ENCODE measurements around the gene UBE2S. TPM values are rescaled to one million over a fixed set of nuclear protein-coding genes. Genes with fewer than 3 reads are reported as not detected.

Gene UBE2S
- total and polyA plus RNA-seq, 10 of the 15 experiments (the other 5 are each of a cell fraction or from before 2014, with no cell fraction given), result 2.3 to 640 (median 127) TPM

GRCh38 chr19:55372316-55373081, 35.1 kb downstream of the UBE2S start (continued):
- TF ChIP-seq MTA2 (IDR thresholded peaks at IDR 0.05; ENCODE audit: low read depth) (no peak), ATF3 (IDR thresholded peaks at IDR 0.05; ENCODE audit: borderline replicate concordance, extremely low read depth, low read depth, low read length) (no peak), ZNF274 (IDR thresholded peaks at IDR 0.05; ENCODE audit: insufficient read depth, insufficient read length) (no peak), EZH2 (IDR thresholded peaks at IDR 0.05; ENCODE audit: borderline replicate concordance, control insufficient read depth, low read depth, low read length) (no peak), SMAD5 (IDR thresholded peaks at IDR 0.05; ENCODE audit: low read depth) (no peak), TCF3 (IDR thresholded peaks at IDR 0.05; ENCODE audit: borderline replicate concordance, insufficient read depth, low read depth, low read length) (no peak), ZNF24 (IDR thresholded peaks at IDR 0.05) (no peak), LARP7 (IDR thresholded peaks at IDR 0.05) (no peak), STAT3 (IDR thresholded peaks at IDR 0.05; ENCODE audit: low read depth, low read length) (no peak)

GRCh38 chr19:55370305-55370988, 37.1 kb downstream of the UBE2S start, which contains the start of gene IL11:
Gene IL11, minus strand, starts transcription at chr19:55370463. Its CDS starts 153 bp downstream, at chr19:55370310.
- H2AFZ ChIP-seq (ENCODE audit: control insufficient read depth, low read depth, low read length), result no peak within 1 kb of the TSS
- H3K27me3 ChIP-seq (replicated peaks in 1 of 2; ENCODE audit: control insufficient read depth in 2 of 2, insufficient read depth in 2 of 2, low read length in 1 of 2), result peaks cover 3 to 10% of the 10 kb centered on the region in 2 experiments
- no peak within 1 kb of the TSS for H3K9ac ChIP-seq (ENCODE audit: control insufficient read depth, insufficient read depth, low read length)
- DNase-seq (ENCODE audit: low read depth, low spot score) (no peak), ATAC-seq (no peak), FAIRE-seq (no peak)
- no peaks in the 10 kb centered on the region for H3K36me3 ChIP-seq (ENCODE audit: control insufficient read depth in 2 of 2, insufficient read depth in 2 of 2, low read length in 1 of 2)
- SMC1A ChIA-PET (ENCODE audit: uncharacterized antibody, unreplicated experiment), result no interaction called here
- H3K4me1 ChIP-seq (ENCODE audit: control insufficient read depth, insufficient read depth, low read length), result no peaks in the 10 kb centered on the region
- WGBS (ENCODE audit: insufficient coverage, insufficient replicate concordance, low lambda C conversion rate, missing lambda C conversion rate), result 27% methylated on average over 25 of the region's 32 CpGs
- intact Hi-C loops (cut with micrococcal nuclease; ENCODE audit: unreplicated experiment), result no loop called here
- in situ Hi-C loops (cut with MboI), result no loop called here
- no peaks in the 10 kb centered on the region for H4K20me1 ChIP-seq (ENCODE audit: control insufficient read depth, insufficient read depth)
- H3K9me3 ChIP-seq (replicated peaks; ENCODE audit: control insufficient read depth, insufficient read depth, low read length), result no peaks in the 10 kb centered on the region
- no peak within 1 kb of the TSS for H3K4me3 ChIP-seq
- POLR2A ChIA-PET, result no interaction called here
- 0 out of 2 replicates have a peak within 1 kb of the TSS, but pooled peaks have one; percentile 17 for H3K4me2 ChIP-seq (ENCODE audit: control insufficient read depth, insufficient read depth)
- BruUV-seq (replicated peaks), result no TSS peak
- no peaks in the 10 kb centered on the region for H3K79me2 ChIP-seq (ENCODE audit: control insufficient read depth, insufficient read depth, low read length)
- H3K27ac ChIP-seq (ENCODE audit: control insufficient read depth, insufficient read depth), result no peak within 1 kb of the TSS
- RAD21 ChIA-PET (ENCODE audit: unreplicated experiment), result no interaction called here
- CTCF ChIA-PET, result no interaction called here
- TF ChIP-seq SREBF2 (IDR thresholded peaks at IDR 0.05; ENCODE audit: low read length) (no peak), NFYA (IDR thresholded peaks at IDR 0.05; ENCODE audit: borderline replicate concordance, low read depth, low read length) (no peak), CEBPB (IDR thresholded peaks at IDR 0.05; ENCODE audit: borderline replicate concordance in 1 of 2, low read depth in 2 of 2, low read length in 2 of 2) (no peak), POLR2A (IDR thresholded peaks at IDR 0.05; ENCODE audit: low read depth, low read length) (no peak), NFYB (IDR thresholded peaks at IDR 0.05; ENCODE audit: insufficient read depth, low read depth, low read length) (no peak), CUX1 (IDR thresholded peaks at IDR 0.05; ENCODE audit: insufficient replicate concordance, low read depth, low read length) (no peak), CHD1 (IDR thresholded peaks at IDR 0.05; ENCODE audit: low read depth, low read length) (no peak)
